SK-N-SH (cell line): Measurements from ENCODE around the gene ATP5F1E. TPM values are rescaled to one million over a fixed set of nuclear protein-coding genes. Genes with fewer than 3 reads are reported as not detected.

Experiments
- CTCF ChIA-PET: fragments of 300-600, 350-600 bp; formaldehyde crosslinking; extraction: SDS; loops from one replicate; lab custom pipeline; 2021; lab: Yijun Ruan, JAX
- POLR2A ChIA-PET: fragments of 350-600 bp; sonication (Branson Sonifier 250); formaldehyde crosslinking; extraction: SDS; loops from one replicate; lab custom pipeline; 2020; ENCODE audit warnings: antibody characterized with exemption, inconsistent platforms; lab: Yijun Ruan, JAX
- DNase-seq: peaks from one replicate; pipeline ENCODE4 v3.0.0; 2012
- H2AFZ ChIP-seq: fragments of 200-600 bp; sonication (generic); 2 replicates; pipeline ENCODE4 v1.8.1; 2016; ENCODE audit warnings: antibody characterized with exemption, mild to moderate bottlenecking, low read depth
- H3F3A ChIP-seq: fragments of 200-600 bp; sonication (generic); replicated peaks from 2 replicates; pipeline ENCODE3; 2016; ENCODE audit warnings: antibody characterized with exemption, mild to moderate bottlenecking; ENCODE audit not compliant: insufficient read depth
- H3K27ac ChIP-seq, 2 experiments: fragments of 200-500 bp in 1 of 2; fragments of 200-600 bp in 1 of 2; sonication (Bioruptor generic) in 1 of 2; sonication (generic), shearing (Covaris generic) in 1 of 2; 2 replicates each; pipeline versions ENCODE4 v1.5.1 to v1.6.1; 2014 to 2016; ENCODE audit warnings: low read depth in 2 of 2, inconsistent platforms in 1 of 2, low read length in 1 of 2, mild to moderate bottlenecking in 1 of 2, mixed read lengths in 1 of 2
- H3K27me3 ChIP-seq: fragments of 200-600 bp; sonication (generic), shearing (Covaris generic); 2 replicates; pipeline ENCODE4 v1.6.1; 2016; ENCODE audit warnings: mixed run types; ENCODE audit not compliant: insufficient read depth
- H3K36me3 ChIP-seq, 2 experiments: fragments of 200-500 bp in 1 of 2; fragments of 200-600 bp in 1 of 2; sonication (Bioruptor generic) in 1 of 2; sonication (generic) in 1 of 2; replicated peaks in 1 of 2; 2 replicates each; pipeline versions ENCODE3 to v1.5.1; 2014 to 2016; ENCODE audit warnings: low read length in 1 of 2, mild to moderate bottlenecking in 1 of 2; ENCODE audit not compliant: insufficient read depth in 2 of 2, control insufficient read depth in 1 of 2
- H3K4me1 ChIP-seq, 2 experiments: fragments of 200-500 bp in 1 of 2; fragments of 200-600 bp in 1 of 2; sonication (Bioruptor generic) in 1 of 2; sonication (generic), shearing (Covaris generic) in 1 of 2; 2 replicates each; pipeline versions ENCODE4 v1.5.1 to v1.6.1; 2014 to 2016; ENCODE audit warnings: low read depth in 1 of 2, low read length in 1 of 2, mixed run types in 1 of 2; ENCODE audit not compliant: insufficient read depth in 2 of 2, control insufficient read depth in 1 of 2
- H3K4me2 ChIP-seq: fragments of 200-600 bp; sonication (generic), shearing (Covaris generic); 2 replicates; pipeline ENCODE4 v1.6.1; 2017; ENCODE audit warnings: mixed run types
- H3K4me3 ChIP-seq, 2 experiments: fragments of 200-500 bp in 1 of 2; fragments of 200-600 bp in 1 of 2; sonication (Bioruptor generic) in 1 of 2; sonication (generic), shearing (Covaris generic) in 1 of 2; 2 replicates each; pipeline versions ENCODE4 v1.5.1 to v1.8.1; 2014 to 2016; ENCODE audit warnings: low read depth in 2 of 2, inconsistent platforms in 1 of 2, low read length in 1 of 2, mild to moderate bottlenecking in 1 of 2, mixed read lengths in 1 of 2, moderate library complexity in 1 of 2
- H3K79me2 ChIP-seq: fragments of 200-600 bp; sonication (generic); 2 replicates; pipeline ENCODE4 v1.8.1; 2017; ENCODE audit warnings: mild to moderate bottlenecking; ENCODE audit not compliant: insufficient read depth
- H3K9ac ChIP-seq: fragments of 200-600 bp; sonication (generic); 2 replicates; pipeline ENCODE4 v1.6.1; 2017; ENCODE audit warnings: mixed run types
- H3K9me2 ChIP-seq: fragments of 200-600 bp; sonication (generic); 2 replicates; pipeline ENCODE4 v1.6.1; 2017; ENCODE audit warnings: mixed run types
- H3K9me3 ChIP-seq: fragments of 200-600 bp; sonication (generic); 2 replicates; pipeline ENCODE4 v1.6.1; 2017; ENCODE audit warnings: mixed run types, mild to moderate bottlenecking, moderate library complexity
- H4K20me1 ChIP-seq: fragments of 200-600 bp; sonication (generic); 2 replicates; pipeline ENCODE4 v1.6.1; 2017; ENCODE audit warnings: mild to moderate bottlenecking, mixed run types; ENCODE audit not compliant: insufficient read depth
- CHD2 ChIP-seq: fragments of 150-350 bp; IDR thresholded peaks from 2 replicates; pipeline ENCODE4 v1.6.1; 2018; ENCODE audit warnings: low read length; ENCODE audit not compliant: partially characterized antibody
- FOXM1 ChIP-seq: IDR thresholded peaks from 2 replicates; pipeline ENCODE4 v1.4.0; 2012; ENCODE audit warnings: low read depth, mild to moderate bottlenecking
- GATA2 ChIP-seq: sonication (generic); formaldehyde crosslinking; IDR thresholded peaks from 2 replicates; pipeline ENCODE4 v1.5.0; 2020; ENCODE audit warnings: mild to moderate bottlenecking, missing genetic modification reagents
- JUND ChIP-seq: IDR thresholded peaks from 2 replicates; pipeline ENCODE4 v1.4.0; 2012
- NRF1 ChIP-seq: IDR thresholded peaks from 2 replicates; pipeline ENCODE4 v1.6.1; 2012; ENCODE audit warnings: low read depth, mild to moderate bottlenecking, low read length
- POLR2AphosphoS5 ChIP-seq: IDR thresholded peaks from 2 replicates; pipeline ENCODE4 v1.6.1; 2012; ENCODE audit warnings: low read depth, low read length
- RFX5 ChIP-seq: IDR thresholded peaks from 2 replicates; pipeline ENCODE4 v1.6.1; 2012; ENCODE audit warnings: mild to moderate bottlenecking, improper control_type of control experiment, low read length
- SIN3A ChIP-seq: IDR thresholded peaks from 2 replicates; pipeline ENCODE4 v1.6.1; 2012; ENCODE audit warnings: low read depth, mild to moderate bottlenecking, low read length, moderate library complexity, borderline replicate concordance
- SMC3 ChIP-seq: IDR thresholded peaks from 2 replicates; pipeline ENCODE4 v1.6.1; 2012; ENCODE audit warnings: low read depth, low read length, improper control_type of control experiment
- TAF1 ChIP-seq: IDR thresholded peaks from 2 replicates; pipeline ENCODE4 v1.6.1; 2012; ENCODE audit warnings: low read depth, mild to moderate bottlenecking, low read length, moderate library complexity, borderline replicate concordance
- TEAD4 ChIP-seq: IDR thresholded peaks from 2 replicates; pipeline ENCODE4 v1.4.0; 2012; ENCODE audit warnings: mild to moderate bottlenecking, borderline replicate concordance; ENCODE audit not compliant: insufficient read depth
- YY1 ChIP-seq: IDR thresholded peaks from 2 replicates; pipeline ENCODE4 v1.4.0; 2012; ENCODE audit warnings: low read depth, mild to moderate bottlenecking
- WGBS: methylation state at CpG from one replicate; pipeline ENCODE4 v1.1.6; 2017; ENCODE audit warnings: low lambda C conversion rate; 5-methylcytosine and 5-hydroxymethylcytosine counted together
- polyA plus RNA-seq, 3 experiments: library from polyadenylated mRNA; depleted of rRNA; stranded (reverse); fragments of >200 nt; gene quantifications; 2 replicates each; pipeline ENCODE4 v1.2.3, GENCODE V29; 2012
- TF ChIP-seq, protein P1 (sequence below): fragments of 150-350 bp; IDR thresholded peaks from 2 replicates; pipeline ENCODE4 v1.6.1; 2017; ENCODE audit warnings: antibody characterized with exemption, low read length, low read depth, borderline replicate concordance
- TF ChIP-seq, protein P2 (sequence below): fragments of 200-600 bp; sonication (generic); IDR thresholded peaks from 2 replicates; pipeline ENCODE4 v1.6.1; 2017; ENCODE audit warnings: antibody characterized with exemption, mild to moderate bottlenecking, moderate library complexity
- TF ChIP-seq, protein P3 (sequence below): IDR thresholded peaks from 2 replicates; pipeline ENCODE4; 2012
- TF ChIP-seq, protein P4 (sequence below): fragments of 150-350 bp; IDR thresholded peaks from 2 replicates; pipeline ENCODE4 v1.6.1; 2016; ENCODE audit warnings: mild to moderate bottlenecking, low read depth, low read length
- TF ChIP-seq, protein P5 (sequence below): IDR thresholded peaks from 2 replicates; pipeline ENCODE4 v1.6.1; 2012; ENCODE audit warnings: mild to moderate bottlenecking, low read depth, low read length, moderate library complexity

ATP5F1E gene
- polyA plus RNA-seq, 1 of the 3 experiments (the other 2 are of a cell fraction): 60.8 TPM

DNA sequence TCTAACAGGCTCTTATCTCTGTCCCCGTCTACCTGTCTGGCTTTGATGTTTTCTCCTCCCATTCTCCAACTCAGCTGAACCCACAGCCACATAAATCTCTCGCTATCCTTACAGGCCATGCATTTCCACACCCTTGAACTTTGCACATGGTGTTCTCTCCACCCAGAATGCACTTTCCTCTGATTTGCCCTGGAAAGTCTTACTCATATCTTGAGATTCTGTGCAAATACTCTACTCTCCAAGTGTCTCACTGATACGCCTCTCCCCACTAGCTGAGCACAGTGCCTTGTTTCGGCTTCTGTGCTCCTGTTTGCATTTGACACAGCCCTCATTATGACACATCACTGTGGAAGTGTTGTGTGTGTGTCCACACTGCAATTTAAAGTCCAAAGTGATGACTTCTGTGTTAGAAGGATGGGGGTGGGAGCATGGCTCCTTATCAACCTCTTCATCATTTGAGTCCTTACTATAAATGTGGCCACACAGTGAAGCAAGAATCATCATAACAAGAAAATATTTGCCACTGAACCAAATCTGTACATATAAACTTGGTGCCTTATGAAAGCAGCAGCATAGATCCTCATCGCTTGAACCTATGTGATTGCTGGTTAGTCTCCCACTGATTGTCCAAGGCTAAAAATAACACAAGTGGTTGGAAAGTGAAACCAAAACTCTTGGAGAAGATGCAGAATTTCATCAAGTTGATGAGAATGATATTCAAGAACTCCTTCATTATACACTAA lies 16.0 kb upstream of the ATP5F1E start:
- Histone ChIP-seq H2AFZ (no peak overlapping the region), H3K9me2 (no peaks in the 10 kb centered on the region), H3K9ac (no peak overlapping the region), H3K4me1 (peaks cover 0 to 5% of the 10 kb centered on the region in 2 experiments; a peak in 1 of 4 replicates), H3K27ac (no peak overlapping the region), H3F3A (no peaks in the 10 kb centered on the region), H3K4me2 (peak overlapping the region; percentile 15), H3K79me2 (no peaks in the 10 kb centered on the region), H3K4me3 (no peak overlapping the region; a peak in 1 of 4 replicates), H4K20me1 (no peaks in the 10 kb centered on the region), H3K27me3 (no peaks in the 10 kb centered on the region), H3K36me3 (no peaks in the 10 kb centered on the region), H3K9me3 (no peaks in the 10 kb centered on the region)
- POLR2A ChIA-PET: no interaction called here
- no peak for DNase-seq
- WGBS: 74% methylated on average over 5 of the region's 5 CpGs
- CTCF ChIA-PET: no interaction called here
- TF ChIP-seq SMC3 (no peak), NRF1 (no peak), RFX5 (no peak), TAF1 (no peak), POLR2AphosphoS5 (no peak), JUND (no peak), CHD2 (no peak), TEAD4 (no peak)
- TF ChIP-seq, protein P1, sequence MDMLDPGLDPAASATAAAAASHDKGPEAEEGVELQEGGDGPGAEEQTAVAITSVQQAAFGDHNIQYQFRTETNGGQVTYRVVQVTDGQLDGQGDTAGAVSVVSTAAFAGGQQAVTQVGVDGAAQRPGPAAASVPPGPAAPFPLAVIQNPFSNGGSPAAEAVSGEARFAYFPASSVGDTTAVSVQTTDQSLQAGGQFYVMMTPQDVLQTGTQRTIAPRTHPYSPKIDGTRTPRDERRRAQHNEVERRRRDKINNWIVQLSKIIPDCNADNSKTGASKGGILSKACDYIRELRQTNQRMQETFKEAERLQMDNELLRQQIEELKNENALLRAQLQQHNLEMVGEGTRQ: no peak
- TF ChIP-seq, protein P2, sequence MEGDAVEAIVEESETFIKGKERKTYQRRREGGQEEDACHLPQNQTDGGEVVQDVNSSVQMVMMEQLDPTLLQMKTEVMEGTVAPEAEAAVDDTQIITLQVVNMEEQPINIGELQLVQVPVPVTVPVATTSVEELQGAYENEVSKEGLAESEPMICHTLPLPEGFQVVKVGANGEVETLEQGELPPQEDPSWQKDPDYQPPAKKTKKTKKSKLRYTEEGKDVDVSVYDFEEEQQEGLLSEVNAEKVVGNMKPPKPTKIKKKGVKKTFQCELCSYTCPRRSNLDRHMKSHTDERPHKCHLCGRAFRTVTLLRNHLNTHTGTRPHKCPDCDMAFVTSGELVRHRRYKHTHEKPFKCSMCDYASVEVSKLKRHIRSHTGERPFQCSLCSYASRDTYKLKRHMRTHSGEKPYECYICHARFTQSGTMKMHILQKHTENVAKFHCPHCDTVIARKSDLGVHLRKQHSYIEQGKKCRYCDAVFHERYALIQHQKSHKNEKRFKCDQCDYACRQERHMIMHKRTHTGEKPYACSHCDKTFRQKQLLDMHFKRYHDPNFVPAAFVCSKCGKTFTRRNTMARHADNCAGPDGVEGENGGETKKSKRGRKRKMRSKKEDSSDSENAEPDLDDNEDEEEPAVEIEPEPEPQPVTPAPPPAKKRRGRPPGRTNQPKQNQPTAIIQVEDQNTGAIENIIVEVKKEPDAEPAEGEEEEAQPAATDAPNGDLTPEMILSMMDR: no peak
- TF ChIP-seq, protein P3, sequence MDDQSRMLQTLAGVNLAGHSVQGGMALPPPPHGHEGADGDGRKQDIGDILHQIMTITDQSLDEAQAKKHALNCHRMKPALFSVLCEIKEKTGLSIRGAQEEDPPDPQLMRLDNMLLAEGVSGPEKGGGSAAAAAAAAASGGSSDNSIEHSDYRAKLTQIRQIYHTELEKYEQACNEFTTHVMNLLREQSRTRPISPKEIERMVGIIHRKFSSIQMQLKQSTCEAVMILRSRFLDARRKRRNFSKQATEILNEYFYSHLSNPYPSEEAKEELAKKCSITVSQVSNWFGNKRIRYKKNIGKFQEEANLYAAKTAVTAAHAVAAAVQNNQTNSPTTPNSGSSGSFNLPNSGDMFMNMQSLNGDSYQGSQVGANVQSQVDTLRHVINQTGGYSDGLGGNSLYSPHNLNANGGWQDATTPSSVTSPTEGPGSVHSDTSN: no peak

DNA sequence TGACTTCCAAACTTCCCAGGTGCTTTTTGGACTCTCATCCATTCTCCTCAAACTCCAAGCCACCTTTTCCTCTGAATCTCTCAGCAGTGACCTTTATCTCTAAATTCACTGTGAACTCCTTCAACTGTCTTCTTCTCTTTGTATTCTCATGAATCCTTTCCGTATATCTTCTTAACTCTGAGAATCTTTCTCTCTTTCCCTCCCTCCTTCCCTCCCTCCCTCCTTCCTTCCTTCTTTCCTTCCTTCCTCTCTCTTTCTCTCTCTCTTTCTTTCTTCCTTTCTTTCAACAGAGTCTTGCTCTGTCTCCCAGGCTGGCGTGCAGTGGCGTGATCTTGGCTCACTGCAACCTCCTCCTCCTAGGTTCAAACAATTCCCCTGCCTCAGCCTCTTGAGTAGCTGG lies 14.7 kb upstream of the ATP5F1E start:
- ChIA-PET CTCF (no interaction called here), POLR2A (no interaction called here)
- Histone ChIP-seq H3K27ac (no peak overlapping the region), H3K9me2 (no peaks in the 10 kb centered on the region), H3K36me3 (no peaks in the 10 kb centered on the region), H4K20me1 (no peaks in the 10 kb centered on the region), H3K27me3 (no peaks in the 10 kb centered on the region), H2AFZ (no peak overlapping the region), H3K4me1 (peaks cover 0 to 8% of the 10 kb centered on the region in 2 experiments; a peak in 2 of 4 replicates), H3K9ac (no peak overlapping the region), H3F3A (no peaks in the 10 kb centered on the region), H3K4me3 (no peak overlapping the region), H3K4me2 (no peak overlapping the region), H3K79me2 (peaks cover 7% of the 10 kb centered on the region), H3K9me3 (no peaks in the 10 kb centered on the region)
- WGBS: 83% methylated on average over 3 of the region's 3 CpGs
- no peak for DNase-seq
- no peak for TF ChIP-seq FOXM1
- no peak for TF ChIP-seq GATA2 (CRISPR knock-in tag)
- TF ChIP-seq, protein P4, sequence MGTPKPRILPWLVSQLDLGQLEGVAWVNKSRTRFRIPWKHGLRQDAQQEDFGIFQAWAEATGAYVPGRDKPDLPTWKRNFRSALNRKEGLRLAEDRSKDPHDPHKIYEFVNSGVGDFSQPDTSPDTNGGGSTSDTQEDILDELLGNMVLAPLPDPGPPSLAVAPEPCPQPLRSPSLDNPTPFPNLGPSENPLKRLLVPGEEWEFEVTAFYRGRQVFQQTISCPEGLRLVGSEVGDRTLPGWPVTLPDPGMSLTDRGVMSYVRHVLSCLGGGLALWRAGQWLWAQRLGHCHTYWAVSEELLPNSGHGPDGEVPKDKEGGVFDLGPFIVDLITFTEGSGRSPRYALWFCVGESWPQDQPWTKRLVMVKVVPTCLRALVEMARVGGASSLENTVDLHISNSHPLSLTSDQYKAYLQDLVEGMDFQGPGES: no peak
- TF ChIP-seq, protein P5, sequence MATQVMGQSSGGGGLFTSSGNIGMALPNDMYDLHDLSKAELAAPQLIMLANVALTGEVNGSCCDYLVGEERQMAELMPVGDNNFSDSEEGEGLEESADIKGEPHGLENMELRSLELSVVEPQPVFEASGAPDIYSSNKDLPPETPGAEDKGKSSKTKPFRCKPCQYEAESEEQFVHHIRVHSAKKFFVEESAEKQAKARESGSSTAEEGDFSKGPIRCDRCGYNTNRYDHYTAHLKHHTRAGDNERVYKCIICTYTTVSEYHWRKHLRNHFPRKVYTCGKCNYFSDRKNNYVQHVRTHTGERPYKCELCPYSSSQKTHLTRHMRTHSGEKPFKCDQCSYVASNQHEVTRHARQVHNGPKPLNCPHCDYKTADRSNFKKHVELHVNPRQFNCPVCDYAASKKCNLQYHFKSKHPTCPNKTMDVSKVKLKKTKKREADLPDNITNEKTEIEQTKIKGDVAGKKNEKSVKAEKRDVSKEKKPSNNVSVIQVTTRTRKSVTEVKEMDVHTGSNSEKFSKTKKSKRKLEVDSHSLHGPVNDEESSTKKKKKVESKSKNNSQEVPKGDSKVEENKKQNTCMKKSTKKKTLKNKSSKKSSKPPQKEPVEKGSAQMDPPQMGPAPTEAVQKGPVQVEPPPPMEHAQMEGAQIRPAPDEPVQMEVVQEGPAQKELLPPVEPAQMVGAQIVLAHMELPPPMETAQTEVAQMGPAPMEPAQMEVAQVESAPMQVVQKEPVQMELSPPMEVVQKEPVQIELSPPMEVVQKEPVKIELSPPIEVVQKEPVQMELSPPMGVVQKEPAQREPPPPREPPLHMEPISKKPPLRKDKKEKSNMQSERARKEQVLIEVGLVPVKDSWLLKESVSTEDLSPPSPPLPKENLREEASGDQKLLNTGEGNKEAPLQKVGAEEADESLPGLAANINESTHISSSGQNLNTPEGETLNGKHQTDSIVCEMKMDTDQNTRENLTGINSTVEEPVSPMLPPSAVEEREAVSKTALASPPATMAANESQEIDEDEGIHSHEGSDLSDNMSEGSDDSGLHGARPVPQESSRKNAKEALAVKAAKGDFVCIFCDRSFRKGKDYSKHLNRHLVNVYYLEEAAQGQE: no peak
- TF ChIP-seq SIN3A: no peak
- no peak for TF ChIP-seq YY1
